Measurements from ENCODE around the gene ESX1. TPM values are rescaled to one million over a fixed set of nuclear protein-coding genes. Genes with fewer than 3 reads are reported as not detected.
A peak's percentile ranks its signal among the peaks of the same experiment; 100 is the strongest.

Gene ESX1
- total RNA-seq, 1 donor from 2014 or later = not detected

DNA sequence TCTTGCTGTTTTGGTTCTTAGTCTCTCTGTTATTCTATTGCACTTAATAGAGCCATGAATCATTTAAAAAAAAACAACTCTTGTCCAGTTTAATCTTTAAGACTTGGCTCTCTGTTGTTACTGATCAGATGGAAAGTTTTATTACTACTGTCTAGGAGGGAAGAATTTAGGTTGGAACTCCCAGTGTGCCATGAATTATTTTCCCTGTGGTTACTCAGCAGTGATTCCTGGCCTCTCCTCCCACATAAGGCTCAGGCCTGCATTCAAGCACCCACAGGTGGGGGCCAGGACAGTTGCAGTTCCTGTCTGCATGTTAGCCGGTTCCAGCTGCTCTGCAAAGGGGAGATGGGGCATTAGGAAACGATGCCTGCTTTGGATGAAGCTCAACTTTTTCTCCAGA lies 29.8 kb upstream of the ESX1 start:
- Mint-ChIP-seq H3K9me3 (ENCODE audit: low read depth) (peaks cover 12% of the 10 kb centered on the region), H3K4me1 (ENCODE audit: low read depth) (no peaks in the 10 kb centered on the region), H3K27me3 (peaks cover 6% of the 10 kb centered on the region), H3K4me3 (ENCODE audit: low read depth) (no peak overlapping the region), H3K36me3 (ENCODE audit: insufficient read depth) (no peaks in the 10 kb centered on the region), H3K27ac (no peak overlapping the region)
- TF ChIP-seq, protein P1, sequence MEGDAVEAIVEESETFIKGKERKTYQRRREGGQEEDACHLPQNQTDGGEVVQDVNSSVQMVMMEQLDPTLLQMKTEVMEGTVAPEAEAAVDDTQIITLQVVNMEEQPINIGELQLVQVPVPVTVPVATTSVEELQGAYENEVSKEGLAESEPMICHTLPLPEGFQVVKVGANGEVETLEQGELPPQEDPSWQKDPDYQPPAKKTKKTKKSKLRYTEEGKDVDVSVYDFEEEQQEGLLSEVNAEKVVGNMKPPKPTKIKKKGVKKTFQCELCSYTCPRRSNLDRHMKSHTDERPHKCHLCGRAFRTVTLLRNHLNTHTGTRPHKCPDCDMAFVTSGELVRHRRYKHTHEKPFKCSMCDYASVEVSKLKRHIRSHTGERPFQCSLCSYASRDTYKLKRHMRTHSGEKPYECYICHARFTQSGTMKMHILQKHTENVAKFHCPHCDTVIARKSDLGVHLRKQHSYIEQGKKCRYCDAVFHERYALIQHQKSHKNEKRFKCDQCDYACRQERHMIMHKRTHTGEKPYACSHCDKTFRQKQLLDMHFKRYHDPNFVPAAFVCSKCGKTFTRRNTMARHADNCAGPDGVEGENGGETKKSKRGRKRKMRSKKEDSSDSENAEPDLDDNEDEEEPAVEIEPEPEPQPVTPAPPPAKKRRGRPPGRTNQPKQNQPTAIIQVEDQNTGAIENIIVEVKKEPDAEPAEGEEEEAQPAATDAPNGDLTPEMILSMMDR (IDR thresholded peaks at IDR 0.05; ENCODE audit: unreplicated experiment) = no peak
- DNase-seq (ENCODE audit: low spot score, unreplicated experiment) = no peak

DNA sequence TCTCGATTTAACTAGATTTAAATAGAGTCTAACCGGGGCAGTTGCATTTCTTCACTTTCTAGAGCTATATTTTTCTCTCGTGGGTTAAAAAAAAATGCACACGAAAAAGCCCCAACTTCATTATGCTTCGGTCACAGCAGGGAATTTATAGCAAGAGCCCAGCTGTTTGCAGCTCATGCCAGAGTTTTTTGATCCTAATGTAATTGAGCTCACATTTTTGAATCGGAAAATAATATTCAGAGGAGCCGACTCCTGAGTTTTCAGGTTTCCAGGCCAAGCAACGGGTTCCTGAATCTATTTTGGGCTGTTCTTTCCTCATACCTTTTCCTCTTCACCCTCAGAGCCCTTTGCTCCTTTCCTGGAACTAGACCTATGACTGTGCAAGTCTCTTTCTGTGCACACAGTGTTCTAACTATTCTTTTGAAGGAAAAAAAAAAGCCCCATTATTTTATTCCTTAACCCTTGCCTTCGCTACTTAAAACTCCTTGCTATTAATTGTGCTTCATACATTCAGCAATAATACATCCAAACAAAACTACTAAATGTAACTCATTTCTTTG lies 27.5 kb upstream of the ESX1 start:
- TF ChIP-seq, protein P1 (IDR thresholded peaks at IDR 0.05; ENCODE audit: unreplicated experiment) = no peak
- H3K4me1 Mint-ChIP-seq (ENCODE audit: low read depth) = no peaks in the 10 kb centered on the region
- H3K27ac Mint-ChIP-seq = no peak overlapping the region
- H3K36me3 Mint-ChIP-seq (ENCODE audit: insufficient read depth) = no peaks in the 10 kb centered on the region
- H3K27me3 Mint-ChIP-seq = peaks cover 3% of the 10 kb centered on the region
- H3K4me3 Mint-ChIP-seq (ENCODE audit: low read depth) = no peak overlapping the region
- DNase-seq (ENCODE audit: low spot score, unreplicated experiment) = no peak
- peaks cover 14% of the 10 kb centered on the region for H3K9me3 Mint-ChIP-seq (ENCODE audit: low read depth)

DNA sequence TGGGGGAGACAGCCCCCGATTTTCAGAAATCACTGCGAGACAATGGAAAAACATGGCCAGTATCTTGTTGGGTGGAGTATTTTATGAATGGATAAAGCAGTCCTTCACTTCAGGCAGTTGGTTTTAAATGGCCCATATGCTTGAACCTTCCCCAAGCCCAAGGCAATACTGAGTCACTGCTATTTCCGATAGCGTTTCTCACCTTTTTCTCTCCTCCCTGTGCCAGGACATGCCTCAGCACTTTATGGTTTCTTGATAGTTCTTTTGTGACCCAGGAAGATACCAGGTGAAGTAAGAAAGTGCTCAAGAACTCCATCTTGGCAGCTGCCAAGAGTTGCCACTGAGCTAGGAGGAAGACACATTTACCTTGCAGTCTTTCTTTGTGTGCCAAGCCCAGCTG lies 26.8 kb upstream of the ESX1 start:
- TF ChIP-seq, protein P1 (IDR thresholded peaks at IDR 0.05; ENCODE audit: unreplicated experiment) = no peak
- DNase-seq (ENCODE audit: low spot score, unreplicated experiment) = no peak
- Mint-ChIP-seq H3K4me1 (ENCODE audit: low read depth) (no peaks in the 10 kb centered on the region), H3K4me3 (ENCODE audit: low read depth) (no peak overlapping the region), H3K27ac (no peak overlapping the region), H3K27me3 (peaks cover 3% of the 10 kb centered on the region), H3K36me3 (ENCODE audit: insufficient read depth) (no peaks in the 10 kb centered on the region), H3K9me3 (ENCODE audit: low read depth) (peaks cover 17% of the 10 kb centered on the region)

DNA sequence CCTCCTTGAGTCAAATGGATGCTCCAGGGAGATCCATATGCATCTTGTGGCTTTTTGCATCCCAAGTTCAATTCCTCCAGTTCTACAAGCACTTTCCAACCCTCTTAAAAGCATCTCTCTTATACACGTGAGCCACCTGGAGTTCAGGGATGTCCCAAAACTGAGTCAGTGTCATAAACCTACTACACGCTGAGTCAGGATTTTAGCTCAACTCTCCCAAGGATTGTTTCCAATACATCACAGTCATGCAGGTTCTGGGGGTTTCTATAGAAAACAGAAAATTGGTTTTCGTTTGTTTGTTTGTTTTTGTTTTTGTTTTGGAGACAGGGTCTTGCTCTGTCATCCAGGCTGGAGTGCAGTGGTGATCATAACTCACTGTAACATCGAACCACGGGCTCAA lies 25.9 kb upstream of the ESX1 start:
- no peak for DNase-seq (ENCODE audit: low spot score, unreplicated experiment)
- no peaks in the 10 kb centered on the region for H3K4me1 Mint-ChIP-seq (ENCODE audit: low read depth)
- no peaks in the 10 kb centered on the region for H3K36me3 Mint-ChIP-seq (ENCODE audit: insufficient read depth)
- no peak overlapping the region for H3K4me3 Mint-ChIP-seq (ENCODE audit: low read depth)
- H3K27me3 Mint-ChIP-seq = peaks cover 3% of the 10 kb centered on the region
- H3K9me3 Mint-ChIP-seq (ENCODE audit: low read depth) = peaks cover 20% of the 10 kb centered on the region
- TF ChIP-seq, protein P1 (IDR thresholded peaks at IDR 0.05; ENCODE audit: unreplicated experiment) = no peak
- no peak overlapping the region for H3K27ac Mint-ChIP-seq

DNA sequence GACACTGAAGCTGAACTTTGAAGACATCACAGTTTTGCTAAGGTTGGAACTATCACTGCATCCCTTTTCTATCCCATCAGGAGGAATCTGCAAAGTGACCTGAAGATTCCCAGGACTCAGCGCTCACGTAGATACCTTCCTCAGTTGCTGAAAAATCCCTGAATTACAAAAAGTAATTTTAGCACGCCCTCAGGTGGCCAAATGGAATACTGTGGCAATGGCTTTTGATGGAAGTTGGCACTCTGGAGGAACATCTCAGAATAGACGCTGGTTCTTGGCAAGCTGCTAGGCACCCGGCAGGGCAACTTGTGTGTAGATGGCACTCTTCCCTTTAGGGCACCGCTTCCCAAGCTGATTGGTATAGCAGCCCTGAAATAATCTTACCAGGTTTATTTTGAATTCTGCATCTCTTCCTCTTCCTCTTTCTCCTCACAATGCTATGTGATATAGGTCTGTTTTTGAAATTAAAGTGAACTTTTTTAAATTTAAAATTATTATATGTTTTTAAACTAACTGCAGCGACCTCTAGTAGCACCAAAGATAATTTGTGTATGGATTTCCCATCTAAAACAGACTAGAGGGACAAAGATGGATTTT lies 16.3 kb upstream of the ESX1 start:
- peaks cover 35% of the 10 kb centered on the region for H3K27me3 Mint-ChIP-seq
- no peaks in the 10 kb centered on the region for H3K36me3 Mint-ChIP-seq (ENCODE audit: insufficient read depth)
- no peak overlapping the region for H3K27ac Mint-ChIP-seq
- peaks cover 13% of the 10 kb centered on the region for H3K9me3 Mint-ChIP-seq (ENCODE audit: low read depth)
- TF ChIP-seq, protein P1 (IDR thresholded peaks at IDR 0.05; ENCODE audit: unreplicated experiment) = peak; percentile 68
- DNase-seq (ENCODE audit: low spot score, unreplicated experiment) = no peak
- H3K4me1 Mint-ChIP-seq (ENCODE audit: low read depth) = no peaks in the 10 kb centered on the region
- no peak overlapping the region for H3K4me3 Mint-ChIP-seq (ENCODE audit: low read depth)

All from progenitor cell of endocrine pancreas (in vitro differentiated cells).